Loucy (cell line): ENCODE data around the gene GRN.
"Not testable (repeated sequence)": the region's sequence is repeated elsewhere in the genome, so short reads cannot be mapped to it uniquely, and the experiment has no call there.

Experiments used
- EZH2phosphoT487 ChIP-seq: fragments of 200-600 bp; IDR thresholded peaks from 2 replicates; pipeline ENCODE4 v1.6.1; 2018; ENCODE audit warnings: antibody characterized with exemption, mild to moderate bottlenecking, moderate library complexity, borderline replicate concordance
- TF ChIP-seq, protein P1 (sequence below): fragments of 200-600 bp; sonication (generic); conservative IDR thresholded peaks from 2 replicates; pipeline ENCODE4 v1.5.1; 2014; ENCODE audit warnings: mild to moderate bottlenecking, antibody characterized with exemption, low read length

GRCh38 chr17:44340553-44340952 is 4.5 kb upstream of the GRN start:
- TF ChIP-seq, protein P1, sequence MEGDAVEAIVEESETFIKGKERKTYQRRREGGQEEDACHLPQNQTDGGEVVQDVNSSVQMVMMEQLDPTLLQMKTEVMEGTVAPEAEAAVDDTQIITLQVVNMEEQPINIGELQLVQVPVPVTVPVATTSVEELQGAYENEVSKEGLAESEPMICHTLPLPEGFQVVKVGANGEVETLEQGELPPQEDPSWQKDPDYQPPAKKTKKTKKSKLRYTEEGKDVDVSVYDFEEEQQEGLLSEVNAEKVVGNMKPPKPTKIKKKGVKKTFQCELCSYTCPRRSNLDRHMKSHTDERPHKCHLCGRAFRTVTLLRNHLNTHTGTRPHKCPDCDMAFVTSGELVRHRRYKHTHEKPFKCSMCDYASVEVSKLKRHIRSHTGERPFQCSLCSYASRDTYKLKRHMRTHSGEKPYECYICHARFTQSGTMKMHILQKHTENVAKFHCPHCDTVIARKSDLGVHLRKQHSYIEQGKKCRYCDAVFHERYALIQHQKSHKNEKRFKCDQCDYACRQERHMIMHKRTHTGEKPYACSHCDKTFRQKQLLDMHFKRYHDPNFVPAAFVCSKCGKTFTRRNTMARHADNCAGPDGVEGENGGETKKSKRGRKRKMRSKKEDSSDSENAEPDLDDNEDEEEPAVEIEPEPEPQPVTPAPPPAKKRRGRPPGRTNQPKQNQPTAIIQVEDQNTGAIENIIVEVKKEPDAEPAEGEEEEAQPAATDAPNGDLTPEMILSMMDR, result not testable (repeated sequence)
- TF ChIP-seq EZH2phosphoT487, result not testable (repeated sequence)
